GM18867 (cell line): ENCODE measurements around the gene LURAP1L.
A peak's percentile ranks its signal among the peaks of the same experiment; 100 is the strongest.

Experiments used
- ATAC-seq: cut with Tn5 transposase; IDR thresholded peaks from one replicate; pipeline ENCODE4 v1.9.1; 2021; ENCODE audit warnings: mild to moderate bottlenecking, moderate library complexity; ENCODE audit not compliant: unreplicated experiment

LURAP1L gene

GRCh38 chr9:12775679-12776512 lies 1.1 kb downstream of the LURAP1L start:
- no peak for ATAC-seq

DNA sequence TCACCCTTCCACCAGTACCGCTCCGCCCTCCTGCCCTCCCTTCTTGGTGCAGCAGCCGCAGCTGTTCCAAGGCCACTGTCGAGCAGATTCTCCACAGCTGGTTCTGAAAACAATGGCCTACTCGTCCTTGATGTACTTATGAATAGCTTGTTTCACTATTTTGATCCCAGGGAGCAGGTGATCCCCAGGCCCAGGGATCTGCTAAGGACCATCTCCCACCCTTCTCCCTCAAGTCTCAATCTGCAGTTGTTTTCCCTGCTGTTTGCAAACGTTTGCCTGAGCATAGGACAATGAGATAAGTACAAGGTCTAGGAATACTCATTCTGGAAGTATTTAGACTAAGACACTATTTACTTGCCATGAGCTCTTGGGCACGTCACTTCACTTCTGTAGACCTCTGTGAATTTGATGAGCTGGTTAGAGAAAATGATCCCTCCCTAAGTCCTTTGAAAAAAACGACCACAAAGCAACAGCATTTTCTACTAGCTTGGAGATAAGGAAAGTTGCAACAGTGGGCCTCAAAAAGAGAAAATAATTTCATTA lies 1.8 kb downstream of the LURAP1L start:
- no peak for ATAC-seq

- ATAC-seq: no peak
Measured at GRCh38 chr9:12777121-12778022, 2.6 kb downstream of the LURAP1L start.

DNA sequence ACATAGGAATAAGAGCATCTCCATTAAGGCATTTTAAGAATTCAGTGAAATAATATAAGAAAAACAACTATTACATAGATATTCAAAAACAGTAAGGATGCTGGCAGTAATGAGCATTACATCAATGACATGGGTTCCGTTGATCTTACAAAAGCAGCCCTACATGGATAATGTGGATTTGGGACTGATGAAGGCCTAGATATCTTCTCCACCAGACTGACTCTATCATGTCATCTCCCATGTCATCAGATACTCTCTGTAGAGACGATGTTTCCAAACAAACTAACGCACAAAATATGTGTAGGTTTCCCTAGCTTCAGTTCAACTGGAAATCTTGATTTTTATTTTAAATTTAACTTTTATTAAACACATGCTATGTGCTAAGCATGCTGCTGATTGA lies 3.6 kb downstream of the LURAP1L start:
- no peak for ATAC-seq

DNA sequence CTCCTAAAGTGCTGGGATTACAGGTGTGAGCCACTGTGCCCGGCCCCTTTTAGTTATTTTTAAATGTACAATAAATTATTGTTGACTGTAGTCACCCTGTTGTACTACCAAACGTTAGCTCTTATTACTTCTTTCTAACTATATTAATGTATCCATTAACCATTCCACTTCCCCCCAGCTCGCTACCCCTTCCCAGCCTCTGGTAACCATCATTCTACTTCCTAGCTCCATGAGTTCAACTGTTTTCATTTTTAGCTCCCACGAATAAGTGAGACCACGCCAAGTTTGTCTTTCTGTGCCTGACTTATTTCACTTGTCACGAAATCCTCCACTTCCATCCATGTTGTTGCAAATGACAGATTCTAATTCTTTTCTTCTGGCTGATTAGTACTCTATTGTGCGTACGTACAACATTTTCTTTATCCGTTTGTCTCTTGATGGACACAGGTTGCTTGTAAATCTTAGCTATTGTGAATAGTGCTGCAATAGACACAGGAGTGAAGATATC lies 6.5 kb downstream of the LURAP1L start:
- ATAC-seq: no peak

- no peak for ATAC-seq
Measured at GRCh38 chr9:12783767-12784460, 9.1 kb downstream of the LURAP1L start.

DNA sequence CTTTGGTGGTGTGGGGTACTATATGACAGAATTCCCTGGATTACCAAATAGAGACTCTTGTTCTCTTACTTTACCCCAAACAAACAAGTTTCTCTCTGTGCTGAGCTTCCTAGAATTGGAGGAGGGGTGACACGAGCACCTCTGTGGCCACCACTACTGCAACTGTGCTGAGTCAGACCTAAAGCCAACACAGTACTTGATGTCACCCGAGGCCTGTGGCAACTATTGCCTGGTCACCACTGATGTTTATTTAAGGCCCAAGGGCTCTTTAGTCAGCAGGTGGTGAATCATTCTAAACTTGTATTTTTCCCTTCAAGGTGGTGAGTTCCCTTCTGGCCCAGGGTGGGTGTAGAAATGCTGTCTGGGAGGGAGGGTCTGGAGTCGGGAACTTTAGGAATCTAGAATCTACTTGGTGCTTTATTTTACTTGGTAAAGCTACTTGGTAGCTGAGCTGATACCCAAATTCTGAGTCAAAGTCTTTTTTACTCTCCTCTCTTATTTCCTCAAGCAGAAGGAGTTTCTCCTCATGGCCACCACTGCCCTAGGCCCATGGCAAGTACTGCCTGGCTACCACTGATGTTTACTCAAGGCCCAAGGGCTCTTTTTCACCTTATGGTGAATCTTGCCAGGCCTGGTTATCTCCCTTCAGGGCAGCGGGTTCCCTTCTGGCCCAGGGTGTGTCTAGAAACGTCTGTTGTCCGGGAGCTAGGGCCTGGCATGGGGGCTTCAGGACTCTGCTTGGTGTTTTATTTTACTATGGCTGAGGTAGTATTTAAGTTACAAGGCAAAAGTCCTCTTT lies 9.8 kb downstream of the LURAP1L start:
- ATAC-seq: peak; percentile 42

- ATAC-seq: no peak
Measured at GRCh38 chr9:12785260-12785770, 10.5 kb downstream of the LURAP1L start.

- ATAC-seq: no peak
Measured at GRCh38 chr9:12785941-12786340, 11.1 kb downstream of the LURAP1L start.

GRCh38 chr9:12790001-12790400 lies 15.2 kb downstream of the LURAP1L start:
- ATAC-seq: no peak

DNA sequence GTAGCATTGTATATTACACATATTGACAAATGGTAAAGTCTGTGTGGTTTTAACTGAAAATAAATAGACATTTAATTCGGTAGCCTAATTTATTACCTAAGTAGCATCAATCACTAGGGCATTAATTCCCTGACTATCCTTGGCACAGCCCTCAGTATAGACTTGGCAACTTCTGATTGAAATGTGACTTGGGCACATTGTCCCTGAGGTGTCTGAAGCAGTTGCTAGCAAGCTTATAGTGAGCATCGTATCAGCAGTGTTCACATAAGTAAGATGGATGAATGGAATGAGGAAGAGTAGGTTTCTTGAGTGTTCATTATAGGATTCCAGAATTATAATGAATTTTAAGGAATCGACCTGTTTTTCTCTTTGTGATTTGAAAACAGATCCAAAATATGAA lies 16.1 kb downstream of the LURAP1L start:
- ATAC-seq: no peak

GRCh38 chr9:12794101-12794799 lies 19.4 kb downstream of the LURAP1L start:
- no peak for ATAC-seq

GRCh38 chr9:12796601-12797000 lies 21.8 kb downstream of the LURAP1L start:
- no peak for ATAC-seq

DNA sequence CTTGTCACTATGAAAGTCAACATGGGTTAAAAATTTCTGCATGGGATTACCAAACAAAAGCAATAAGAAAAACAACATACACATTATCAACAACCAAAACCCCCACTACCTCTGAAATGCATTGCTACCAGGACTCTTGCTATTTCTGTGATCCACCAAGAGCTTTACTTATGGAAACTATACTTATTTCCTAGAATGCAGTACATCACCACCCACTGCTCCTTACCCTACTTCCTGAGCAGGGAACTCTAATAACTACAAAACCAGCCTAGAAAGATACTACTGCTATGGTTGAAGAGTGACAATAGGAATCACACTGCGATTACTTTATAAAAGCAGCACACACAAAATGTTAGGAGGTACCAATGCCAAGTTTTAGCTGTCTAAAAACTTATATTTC lies 22.2 kb downstream of the LURAP1L start:
- ATAC-seq: no peak

DNA sequence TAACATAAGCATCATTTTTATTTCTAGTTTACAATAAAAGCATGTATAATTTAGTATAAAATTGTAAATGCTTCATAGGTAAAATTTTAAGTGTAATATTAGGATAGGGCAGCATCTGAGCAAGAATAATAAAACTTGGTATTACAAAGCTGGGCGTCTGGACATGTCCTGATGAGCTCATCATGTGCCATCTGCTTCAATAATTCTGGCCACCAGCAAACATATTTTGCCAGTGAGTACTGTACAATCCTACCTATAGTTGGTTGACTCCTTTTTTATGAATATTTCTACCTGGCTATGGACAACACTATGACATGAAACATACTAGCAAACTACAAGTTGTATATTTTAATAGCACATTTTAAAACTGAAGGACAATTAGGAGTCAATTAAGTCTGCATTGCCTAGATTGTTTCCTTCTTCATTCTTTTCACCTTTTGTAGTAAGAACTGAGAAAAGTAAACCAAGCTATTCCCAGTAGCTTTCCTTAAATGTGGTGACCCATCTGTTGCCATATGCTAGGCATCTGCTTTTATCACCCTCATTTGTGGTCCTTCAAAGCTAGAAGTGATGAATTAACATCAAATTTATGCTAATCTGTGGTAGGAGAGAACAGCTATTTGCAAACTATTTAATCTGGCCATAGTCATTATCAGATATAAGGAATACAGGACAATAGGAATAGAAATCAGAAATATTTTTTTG lies 23.4 kb downstream of the LURAP1L start:
- no peak for ATAC-seq

DNA sequence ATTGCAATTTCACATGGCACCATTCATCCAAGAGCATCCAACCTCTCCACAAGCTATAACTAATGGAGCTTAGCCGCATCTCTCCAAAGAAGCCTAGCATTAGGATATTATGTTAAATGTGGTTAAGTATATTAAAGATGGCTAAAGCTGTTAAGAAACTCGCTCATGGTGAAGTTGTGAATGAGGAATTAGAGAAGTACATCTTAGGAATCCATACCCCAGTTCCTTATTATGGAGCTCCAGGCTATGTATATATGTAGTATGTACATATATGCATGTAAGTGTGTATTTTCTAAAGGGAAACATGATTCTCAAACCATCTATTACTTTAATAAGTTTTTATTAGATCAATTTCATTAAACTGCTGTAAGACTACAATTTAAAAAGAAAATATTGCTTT lies 26.4 kb downstream of the LURAP1L start:
- ATAC-seq: no peak

DNA sequence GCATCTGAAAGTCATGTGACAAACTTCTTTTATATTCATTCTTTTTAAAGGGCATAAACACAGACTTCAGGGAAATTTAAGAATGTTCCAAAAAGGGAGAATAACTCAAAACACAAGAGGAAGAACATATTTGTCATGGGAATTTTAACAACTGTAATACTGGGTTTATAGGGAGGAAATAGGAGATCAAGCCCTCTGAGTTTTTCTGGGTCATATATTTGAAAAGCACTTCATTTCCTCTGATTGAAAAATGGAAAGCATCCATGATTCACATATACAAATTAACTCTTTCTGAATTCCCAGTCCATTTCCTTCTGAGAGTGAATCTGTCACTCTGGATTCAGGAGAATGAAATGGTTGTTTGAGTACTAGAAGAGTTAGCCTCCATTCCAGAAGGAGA lies 26.8 kb downstream of the LURAP1L start:
- ATAC-seq: no peak

GRCh38 chr9:12802093-12802492 lies 27.3 kb downstream of the LURAP1L start:
- no peak for ATAC-seq

DNA sequence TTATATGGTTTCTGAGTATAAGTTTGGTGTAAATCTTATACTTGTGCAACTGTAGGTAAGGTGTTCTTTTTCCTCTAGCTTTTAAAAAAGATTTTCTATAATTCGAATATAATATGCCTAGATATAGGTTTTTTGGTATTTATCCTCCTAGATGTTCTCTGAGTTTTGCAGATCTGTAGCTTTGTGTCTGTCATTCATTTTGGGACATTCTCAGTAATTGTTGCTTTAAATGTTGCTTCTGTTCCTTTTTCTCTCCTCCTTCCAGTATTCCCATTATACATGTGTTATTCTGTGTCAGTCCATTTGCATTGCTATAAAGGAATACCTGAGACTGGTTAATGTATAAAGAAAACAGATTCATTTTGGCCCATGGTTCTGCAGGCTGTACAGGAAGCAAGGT lies 33.7 kb downstream of the LURAP1L start:
- no peak for ATAC-seq
